ENCODE results near the gene GPAT3. TPM values are rescaled to one million over a fixed set of nuclear protein-coding genes. Genes with fewer than 3 reads are reported as not detected.

The GPAT3 gene
- total RNA-seq, 4 donors from 2014 or later, result 3.8 to 8.1 (median 4.7) TPM

DNA sequence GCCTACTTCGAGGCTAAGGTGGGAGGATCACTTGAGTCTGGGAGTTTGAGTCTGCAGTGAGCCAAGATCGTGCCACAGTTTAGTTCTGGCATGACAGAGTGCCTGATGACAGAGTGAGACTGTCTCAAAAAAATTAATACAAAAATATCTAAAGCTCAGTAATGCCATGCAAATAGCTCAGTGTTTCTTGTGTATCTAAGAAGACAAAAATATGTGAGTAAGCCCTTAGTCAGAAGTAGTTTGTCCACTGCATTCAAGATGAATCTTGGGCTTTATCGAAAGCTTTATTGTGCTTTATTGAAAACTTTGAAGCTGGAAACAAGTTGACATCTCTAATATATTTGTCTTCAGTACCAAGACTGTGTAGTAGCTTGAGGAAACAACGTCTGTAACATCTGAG lies 115.9 kb downstream of the GPAT3 start:
- no peak for DNase-seq
- no peaks in the 10 kb centered on the region for H3K4me1 ChIP-seq
- H3K4me3 ChIP-seq, result no peak overlapping the region
- H3K27me3 ChIP-seq, result no peaks in the 10 kb centered on the region
- intact Hi-C loops (cut with DNase I; ENCODE audit: low total_unique reads), result no loop called here
- H3K36me3 ChIP-seq, result no peaks in the 10 kb centered on the region
- TF ChIP-seq, protein P1, sequence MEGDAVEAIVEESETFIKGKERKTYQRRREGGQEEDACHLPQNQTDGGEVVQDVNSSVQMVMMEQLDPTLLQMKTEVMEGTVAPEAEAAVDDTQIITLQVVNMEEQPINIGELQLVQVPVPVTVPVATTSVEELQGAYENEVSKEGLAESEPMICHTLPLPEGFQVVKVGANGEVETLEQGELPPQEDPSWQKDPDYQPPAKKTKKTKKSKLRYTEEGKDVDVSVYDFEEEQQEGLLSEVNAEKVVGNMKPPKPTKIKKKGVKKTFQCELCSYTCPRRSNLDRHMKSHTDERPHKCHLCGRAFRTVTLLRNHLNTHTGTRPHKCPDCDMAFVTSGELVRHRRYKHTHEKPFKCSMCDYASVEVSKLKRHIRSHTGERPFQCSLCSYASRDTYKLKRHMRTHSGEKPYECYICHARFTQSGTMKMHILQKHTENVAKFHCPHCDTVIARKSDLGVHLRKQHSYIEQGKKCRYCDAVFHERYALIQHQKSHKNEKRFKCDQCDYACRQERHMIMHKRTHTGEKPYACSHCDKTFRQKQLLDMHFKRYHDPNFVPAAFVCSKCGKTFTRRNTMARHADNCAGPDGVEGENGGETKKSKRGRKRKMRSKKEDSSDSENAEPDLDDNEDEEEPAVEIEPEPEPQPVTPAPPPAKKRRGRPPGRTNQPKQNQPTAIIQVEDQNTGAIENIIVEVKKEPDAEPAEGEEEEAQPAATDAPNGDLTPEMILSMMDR (IDR thresholded peaks at IDR 0.05), result no peak
- no peak for TF ChIP-seq POLR2A (IDR thresholded peaks at IDR 0.05)
- no peaks in the 10 kb centered on the region for H3K9me3 ChIP-seq
- no peak overlapping the region for H3K27ac ChIP-seq

Small RNA genes within 50 kb of the gene (small RNA-seq; reads per million reads assigned to genes)
- gene RF00019, result not detected

Other genes with a start within 250 kb of the GPAT3 start
- gene HPSE, start 201.3 kb upstream of the GPAT3 start, total RNA-seq, result 10 to 100 TPM in 1 of 4 donors, 1 to 10 TPM in 3; 1.3 to 10.2 (median 5.8) TPM
- gene HELQ, start 80.3 kb upstream of the GPAT3 start, total RNA-seq, result 10 to 100 TPM; 17.9 to 48.7 (median 25.2) TPM
- gene MRPS18C, start 80.0 kb upstream of the GPAT3 start, total RNA-seq, result 10 to 100 TPM in 3 of 4 donors, 1 to 10 TPM in 1; 7.7 to 55.5 (median 16.8) TPM
- gene ABRAXAS1, start 51.0 kb upstream of the GPAT3 start, total RNA-seq, result 10 to 100 TPM in 3 of 4 donors, 1 to 10 TPM in 1; 7.4 to 61.5 (median 29.3) TPM

All from uterus (tissue), 4 donors.